ENCODE results near the gene PNPO.

- no peak for TF ChIP-seq EZH2phosphoT487 (IDR thresholded peaks at IDR 0.05)
- TF ChIP-seq CTCF (IDR thresholded peaks at IDR 0.05), result peak; percentile 15
- no peak for TF ChIP-seq EZH2 (IDR thresholded peaks at IDR 0.05)
Observed at GRCh38 chr17:47953909-47954308, 12.5 kb downstream of the PNPO start.
